Uterus (tissue), 2 donors: Measurements from ENCODE around the gene BBX.

Source experiments
- POLR2A ChIP-seq, 2 donors: fragments of 450-650 bp; IDR thresholded peaks; one replicate each; pipeline ENCODE4 v1.6.1; 2016; ENCODE audit warnings: antibody characterized with exemption in 2 of 2, mild to moderate bottlenecking in 1 of 2, moderate library complexity in 1 of 2
- TF ChIP-seq, protein P1 (sequence below), 4 experiments: fragments of 200-600 bp in 2 of 4; fragments of 450-650 bp in 2 of 4; sonication (generic) in 2 of 4; IDR thresholded peaks; one replicate each; pipeline ENCODE4 v1.5.1; 2016 to 2019; ENCODE audit warnings: antibody characterized with exemption in 4 of 4, mild to moderate bottlenecking in 2 of 4, moderate library complexity in 1 of 4

DNA sequence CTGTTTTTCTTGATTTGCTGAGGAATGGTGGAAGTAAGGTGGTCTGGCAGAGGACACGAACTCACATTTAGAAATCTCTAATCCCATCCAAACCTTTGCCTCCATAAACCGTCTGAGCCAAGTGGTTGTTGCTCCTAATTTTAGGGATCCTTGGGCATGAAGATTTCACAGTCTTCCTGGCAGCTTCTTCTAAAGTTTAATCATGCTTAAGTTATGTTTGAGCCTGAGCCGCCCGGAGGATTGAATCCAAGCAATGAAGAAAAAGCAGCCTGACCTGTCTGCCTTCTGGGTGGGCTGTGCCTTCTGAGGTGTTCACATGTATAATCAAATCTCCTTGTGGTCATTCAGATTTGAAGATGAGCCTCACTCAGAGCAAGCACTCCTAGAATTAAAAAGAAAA lies 319.1 kb downstream of the BBX start:
- TF ChIP-seq, protein P1, sequence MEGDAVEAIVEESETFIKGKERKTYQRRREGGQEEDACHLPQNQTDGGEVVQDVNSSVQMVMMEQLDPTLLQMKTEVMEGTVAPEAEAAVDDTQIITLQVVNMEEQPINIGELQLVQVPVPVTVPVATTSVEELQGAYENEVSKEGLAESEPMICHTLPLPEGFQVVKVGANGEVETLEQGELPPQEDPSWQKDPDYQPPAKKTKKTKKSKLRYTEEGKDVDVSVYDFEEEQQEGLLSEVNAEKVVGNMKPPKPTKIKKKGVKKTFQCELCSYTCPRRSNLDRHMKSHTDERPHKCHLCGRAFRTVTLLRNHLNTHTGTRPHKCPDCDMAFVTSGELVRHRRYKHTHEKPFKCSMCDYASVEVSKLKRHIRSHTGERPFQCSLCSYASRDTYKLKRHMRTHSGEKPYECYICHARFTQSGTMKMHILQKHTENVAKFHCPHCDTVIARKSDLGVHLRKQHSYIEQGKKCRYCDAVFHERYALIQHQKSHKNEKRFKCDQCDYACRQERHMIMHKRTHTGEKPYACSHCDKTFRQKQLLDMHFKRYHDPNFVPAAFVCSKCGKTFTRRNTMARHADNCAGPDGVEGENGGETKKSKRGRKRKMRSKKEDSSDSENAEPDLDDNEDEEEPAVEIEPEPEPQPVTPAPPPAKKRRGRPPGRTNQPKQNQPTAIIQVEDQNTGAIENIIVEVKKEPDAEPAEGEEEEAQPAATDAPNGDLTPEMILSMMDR (IDR thresholded peaks at IDR 0.05): no peak
- TF ChIP-seq POLR2A (IDR thresholded peaks at IDR 0.05): no peak
